Measurements from ENCODE around the gene PTPN5. TPM values are rescaled to one million over a fixed set of nuclear protein-coding genes. Genes with fewer than 3 reads are reported as not detected.

The PTPN5 gene
- total and polyA plus RNA-seq, 4 donors, result not detected

GRCh38 chr11:18798799-18799469 lies 7.3 kb upstream of the PTPN5 start:
- Histone ChIP-seq H3K9me3 (ENCODE audit: control insufficient read depth in 4 of 4, low read length in 3 of 4) (no peaks in the 10 kb centered on the region), H3K9ac (ENCODE audit: low read depth in 1 of 2, low read length in 2 of 2) (no peak overlapping the region), H3K4me3 (ENCODE audit: low read depth in 1 of 3, low read length in 3 of 3) (no peak overlapping the region), H3K36me3 (ENCODE audit: control insufficient read depth in 4 of 4, insufficient read depth in 3 of 4, low read depth in 1 of 4, low read length in 3 of 4) (no peaks in the 10 kb centered on the region), H3K27me3 (ENCODE audit: control insufficient read depth in 4 of 4, insufficient read depth in 4 of 4, low read length in 3 of 4) (no peaks in the 10 kb centered on the region), H3K27ac (ENCODE audit: low read depth in 1 of 2, low read length in 2 of 2) (no peak overlapping the region), H3K4me1 (ENCODE audit: control insufficient read depth in 4 of 4, insufficient read depth in 4 of 4, low read length in 3 of 4) (no peaks in the 10 kb centered on the region)
- 92% methylated on average over 3 of the region's 3 CpGs for WGBS
- no peak for TF ChIP-seq YY1 (IDR thresholded peaks at IDR 0.05)
- no peak for TF ChIP-seq HNF4A (conservative IDR thresholded peaks at IDR 0.05)
- TF ChIP-seq JUND (IDR thresholded peaks at IDR 0.05), result no peak
- TF ChIP-seq HNF4G (IDR thresholded peaks at IDR 0.05), result no peak
- TF ChIP-seq TAF1 (conservative IDR thresholded peaks at IDR 0.05), result no peak
- no peak for TF ChIP-seq NR2F2 (IDR thresholded peaks at IDR 0.05)
- TF ChIP-seq RAD21 (IDR thresholded peaks at IDR 0.05), result no peak
- no peak for TF ChIP-seq FOXA1 (IDR thresholded peaks at IDR 0.05)
- TF ChIP-seq, protein P1, sequence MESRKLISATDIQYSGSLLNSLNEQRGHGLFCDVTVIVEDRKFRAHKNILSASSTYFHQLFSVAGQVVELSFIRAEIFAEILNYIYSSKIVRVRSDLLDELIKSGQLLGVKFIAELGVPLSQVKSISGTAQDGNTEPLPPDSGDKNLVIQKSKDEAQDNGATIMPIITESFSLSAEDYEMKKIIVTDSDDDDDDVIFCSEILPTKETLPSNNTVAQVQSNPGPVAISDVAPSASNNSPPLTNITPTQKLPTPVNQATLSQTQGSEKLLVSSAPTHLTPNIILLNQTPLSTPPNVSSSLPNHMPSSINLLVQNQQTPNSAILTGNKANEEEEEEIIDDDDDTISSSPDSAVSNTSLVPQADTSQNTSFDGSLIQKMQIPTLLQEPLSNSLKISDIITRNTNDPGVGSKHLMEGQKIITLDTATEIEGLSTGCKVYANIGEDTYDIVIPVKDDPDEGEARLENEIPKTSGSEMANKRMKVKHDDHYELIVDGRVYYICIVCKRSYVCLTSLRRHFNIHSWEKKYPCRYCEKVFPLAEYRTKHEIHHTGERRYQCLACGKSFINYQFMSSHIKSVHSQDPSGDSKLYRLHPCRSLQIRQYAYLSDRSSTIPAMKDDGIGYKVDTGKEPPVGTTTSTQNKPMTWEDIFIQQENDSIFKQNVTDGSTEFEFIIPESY (IDR thresholded peaks at IDR 0.05), result no peak
- no peak for TF ChIP-seq CTCF (IDR thresholded peaks at IDR 0.05; ENCODE audit: low read depth, low read length, missing input control)
- no peak for TF ChIP-seq REST (IDR thresholded peaks at IDR 0.05)
- no peak for TF ChIP-seq RXRA (IDR thresholded peaks at IDR 0.05)
- TF ChIP-seq GABPA (IDR thresholded peaks at IDR 0.05 in 1 of 2, conservative IDR thresholded peaks at IDR 0.05 in 1 of 2), result no peak
- no peak for TF ChIP-seq FOXA2 (IDR thresholded peaks at IDR 0.05)
- TF ChIP-seq EGR1 (IDR thresholded peaks at IDR 0.05; ENCODE audit: low read depth in 2 of 2), result no peak
- no peak for DNase-seq (ENCODE audit: low spot score)

DNA sequence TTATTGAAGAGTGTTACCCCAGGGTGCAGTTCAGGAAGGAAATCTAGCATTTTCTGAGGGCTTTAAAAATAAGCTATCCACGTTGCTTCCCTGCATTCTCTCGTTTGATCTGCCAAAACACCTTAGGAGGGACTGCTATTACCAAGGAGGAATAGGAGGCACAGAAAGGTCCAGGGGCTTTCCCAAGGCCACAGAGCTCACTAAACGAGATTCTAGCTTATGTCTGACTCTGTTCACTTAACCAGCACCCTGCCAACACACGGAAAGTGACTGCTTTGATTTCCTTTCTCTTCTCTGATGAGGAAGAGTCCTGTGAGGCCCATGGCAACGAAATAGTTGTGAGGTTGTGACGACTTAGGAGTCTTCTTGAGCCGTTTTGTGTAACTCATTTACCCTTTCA lies 3.4 kb upstream of the PTPN5 start:
- H3K4me3 ChIP-seq (ENCODE audit: low read depth in 1 of 3, low read length in 3 of 3), result no peak overlapping the region
- H3K9ac ChIP-seq (ENCODE audit: low read depth in 1 of 2, low read length in 2 of 2), result no peak overlapping the region
- TF ChIP-seq YY1 (IDR thresholded peaks at IDR 0.05) (no peak), GABPA (IDR thresholded peaks at IDR 0.05 in 1 of 2, conservative IDR thresholded peaks at IDR 0.05 in 1 of 2) (no peak), FOXA2 (IDR thresholded peaks at IDR 0.05) (no peak), TAF1 (conservative IDR thresholded peaks at IDR 0.05) (no peak), SP1 (IDR thresholded peaks at IDR 0.05) (no peak), RAD21 (IDR thresholded peaks at IDR 0.05) (no peak), EGR1 (IDR thresholded peaks at IDR 0.05; ENCODE audit: low read depth in 2 of 2) (no peak), RXRA (IDR thresholded peaks at IDR 0.05) (no peak), ATF3 (IDR thresholded peaks at IDR 0.05) (no peak)
- H3K27ac ChIP-seq (ENCODE audit: low read depth in 1 of 2, low read length in 2 of 2), result no peak overlapping the region
- 34% methylated on average over 7 of the region's 7 CpGs for WGBS
- DNase-seq (ENCODE audit: low spot score), result no peak
- peaks cover 7 to 16% (median 10%) of the 10 kb centered on the region in 4 donors for H3K4me1 ChIP-seq (ENCODE audit: control insufficient read depth in 4 of 4, insufficient read depth in 4 of 4, low read length in 3 of 4)
- H3K27me3 ChIP-seq (ENCODE audit: control insufficient read depth in 4 of 4, insufficient read depth in 4 of 4, low read length in 3 of 4), result peaks cover 0 to 8% (median 2%) of the 10 kb centered on the region in 4 donors
- no peaks in the 10 kb centered on the region for H3K36me3 ChIP-seq (ENCODE audit: control insufficient read depth in 4 of 4, insufficient read depth in 3 of 4, low read depth in 1 of 4, low read length in 3 of 4)
- H3K9me3 ChIP-seq (ENCODE audit: control insufficient read depth in 4 of 4, low read length in 3 of 4), result no peaks in the 10 kb centered on the region
